Astrocyte (in vitro differentiated cells and primary cell): Measurements from ENCODE around the gene GTF3C1. TPM values are rescaled to one million over a fixed set of nuclear protein-coding genes. Genes with fewer than 3 reads are reported as not detected.

Experiments
- DNase-seq: peaks from one replicate; pipeline ENCODE4 v3.0.0-alpha.2; 2010; ENCODE audit warnings: low read depth
- FAIRE-seq: peaks from 2 replicates; lab custom pipeline; 2011; peaks lifted over from hg19 to GRCh38; lab: Jason Lieb, UNC
- H2AFZ ChIP-seq: 2 replicates; pipeline ENCODE4 v1.6.0; 2012; ENCODE audit warnings: low read depth, low read length, inconsistent platforms
- H3K27ac ChIP-seq: 2 replicates; pipeline ENCODE4 v1.5.1; 2011; ENCODE audit warnings: low read depth, low read length, inconsistent platforms
- H3K27me3 ChIP-seq: 2 replicates; pipeline ENCODE4 v1.6.0; 2011; ENCODE audit warnings: low read length, inconsistent platforms; ENCODE audit not compliant: insufficient read depth
- H3K36me3 ChIP-seq: 2 replicates; pipeline ENCODE4 v1.5.1; 2011; ENCODE audit warnings: low read length, inconsistent platforms; ENCODE audit not compliant: insufficient read depth
- H3K4me1 ChIP-seq: 2 replicates; pipeline ENCODE4 v1.5.1; 2011; ENCODE audit warnings: low read length, inconsistent platforms; ENCODE audit not compliant: insufficient read depth
- H3K4me2 ChIP-seq: 2 replicates; pipeline ENCODE4 v1.6.0; 2012; ENCODE audit warnings: low read length, inconsistent platforms
- H3K4me3 ChIP-seq: 2 replicates; pipeline ENCODE4 v1.5.1; 2011; ENCODE audit warnings: low read depth, mild to moderate bottlenecking, low read length, inconsistent platforms; ENCODE audit not compliant: insufficient read depth
- H3K79me2 ChIP-seq: 2 replicates; pipeline ENCODE4 v1.6.0; 2012; ENCODE audit warnings: mild to moderate bottlenecking, low read length, inconsistent platforms; ENCODE audit not compliant: insufficient read depth
- H3K9ac ChIP-seq: 2 replicates; pipeline ENCODE4 v1.6.0; 2012; ENCODE audit warnings: mild to moderate bottlenecking, low read length, inconsistent platforms
- H3K9me3 ChIP-seq: 2 replicates; pipeline ENCODE4 v1.5.1; 2012; ENCODE audit warnings: low read depth, mild to moderate bottlenecking, low read length, inconsistent platforms; ENCODE audit not compliant: insufficient read depth
- H4K20me1 ChIP-seq: 2 replicates; pipeline ENCODE4 v1.6.0; 2012; ENCODE audit warnings: low read length, inconsistent platforms; ENCODE audit not compliant: insufficient read depth
- H3K27ac Mint-ChIP-seq: one replicate; pipeline ENCODE4 v1.8.0; 2021; ENCODE audit warnings: mild to moderate bottlenecking, mixed read lengths; ENCODE audit not compliant: unreplicated experiment
- H3K27me3 Mint-ChIP-seq: one replicate; pipeline ENCODE4 v1.8.0; 2021; ENCODE audit warnings: low read depth, mixed read lengths; ENCODE audit not compliant: unreplicated experiment
- H3K36me3 Mint-ChIP-seq: one replicate; pipeline ENCODE4 v1.8.0; 2021; ENCODE audit warnings: low read depth, mixed read lengths; ENCODE audit not compliant: unreplicated experiment
- H3K4me1 Mint-ChIP-seq: one replicate; pipeline ENCODE4 v1.8.0; 2021; ENCODE audit warnings: low read depth, mixed read lengths; ENCODE audit not compliant: unreplicated experiment
- H3K4me3 Mint-ChIP-seq: one replicate; pipeline ENCODE4 v1.8.0; 2021; ENCODE audit warnings: mild to moderate bottlenecking, moderate library complexity, mixed read lengths; ENCODE audit not compliant: unreplicated experiment
- H3K9me3 Mint-ChIP-seq: one replicate; pipeline ENCODE4 v1.8.0; 2021; ENCODE audit warnings: mild to moderate bottlenecking, mixed read lengths; ENCODE audit not compliant: unreplicated experiment
- EZH2 ChIP-seq: IDR thresholded peaks from 2 replicates; pipeline ENCODE4 v1.6.1; 2012; ENCODE audit warnings: mild to moderate bottlenecking, low read length, inconsistent platforms; ENCODE audit not compliant: insufficient read depth
- total RNA-seq: library from RNA; stranded (reverse); gene quantifications from 2 replicates; pipeline ENCODE4 v1.2.1, GENCODE V29; 2021
- TF ChIP-seq, protein P1 (sequence below): IDR thresholded peaks from 2 replicates; pipeline ENCODE4 v1.5.1; 2011; ENCODE audit warnings: low read depth, mild to moderate bottlenecking, inconsistent platforms, low read length, moderate library complexity; ENCODE audit not compliant: insufficient read depth

Gene GTF3C1
- total RNA-seq, 1 donor from 2014 or later: 103 TPM

GRCh38 chr16:27441998-27442397, 107.7 kb downstream of the GTF3C1 start:
- Mint-ChIP-seq H3K36me3 (peaks cover 16% of the 10 kb centered on the region), H3K4me3 (no peak overlapping the region), H3K27me3 (peaks cover 2% of the 10 kb centered on the region), H3K27ac (no peak overlapping the region), H3K4me1 (no peaks in the 10 kb centered on the region), H3K9me3 (peaks cover 14% of the 10 kb centered on the region)
- H3K4me2 ChIP-seq: no peak overlapping the region
- peaks cover 5% of the 10 kb centered on the region for H3K9me3 ChIP-seq
- FAIRE-seq (no peak), DNase-seq (no peak)
- H4K20me1 ChIP-seq: no peaks in the 10 kb centered on the region
- H3K27me3 ChIP-seq: no peaks in the 10 kb centered on the region
- no peak overlapping the region for H3K9ac ChIP-seq
- H3K4me3 ChIP-seq: no peak overlapping the region
- no peak overlapping the region for H2AFZ ChIP-seq
- no peaks in the 10 kb centered on the region for H3K36me3 ChIP-seq
- no peak overlapping the region for H3K27ac ChIP-seq
- H3K79me2 ChIP-seq: no peaks in the 10 kb centered on the region
- no peaks in the 10 kb centered on the region for H3K4me1 ChIP-seq
- TF ChIP-seq EZH2: no peak
- TF ChIP-seq, protein P1, sequence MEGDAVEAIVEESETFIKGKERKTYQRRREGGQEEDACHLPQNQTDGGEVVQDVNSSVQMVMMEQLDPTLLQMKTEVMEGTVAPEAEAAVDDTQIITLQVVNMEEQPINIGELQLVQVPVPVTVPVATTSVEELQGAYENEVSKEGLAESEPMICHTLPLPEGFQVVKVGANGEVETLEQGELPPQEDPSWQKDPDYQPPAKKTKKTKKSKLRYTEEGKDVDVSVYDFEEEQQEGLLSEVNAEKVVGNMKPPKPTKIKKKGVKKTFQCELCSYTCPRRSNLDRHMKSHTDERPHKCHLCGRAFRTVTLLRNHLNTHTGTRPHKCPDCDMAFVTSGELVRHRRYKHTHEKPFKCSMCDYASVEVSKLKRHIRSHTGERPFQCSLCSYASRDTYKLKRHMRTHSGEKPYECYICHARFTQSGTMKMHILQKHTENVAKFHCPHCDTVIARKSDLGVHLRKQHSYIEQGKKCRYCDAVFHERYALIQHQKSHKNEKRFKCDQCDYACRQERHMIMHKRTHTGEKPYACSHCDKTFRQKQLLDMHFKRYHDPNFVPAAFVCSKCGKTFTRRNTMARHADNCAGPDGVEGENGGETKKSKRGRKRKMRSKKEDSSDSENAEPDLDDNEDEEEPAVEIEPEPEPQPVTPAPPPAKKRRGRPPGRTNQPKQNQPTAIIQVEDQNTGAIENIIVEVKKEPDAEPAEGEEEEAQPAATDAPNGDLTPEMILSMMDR: no peak

DNA sequence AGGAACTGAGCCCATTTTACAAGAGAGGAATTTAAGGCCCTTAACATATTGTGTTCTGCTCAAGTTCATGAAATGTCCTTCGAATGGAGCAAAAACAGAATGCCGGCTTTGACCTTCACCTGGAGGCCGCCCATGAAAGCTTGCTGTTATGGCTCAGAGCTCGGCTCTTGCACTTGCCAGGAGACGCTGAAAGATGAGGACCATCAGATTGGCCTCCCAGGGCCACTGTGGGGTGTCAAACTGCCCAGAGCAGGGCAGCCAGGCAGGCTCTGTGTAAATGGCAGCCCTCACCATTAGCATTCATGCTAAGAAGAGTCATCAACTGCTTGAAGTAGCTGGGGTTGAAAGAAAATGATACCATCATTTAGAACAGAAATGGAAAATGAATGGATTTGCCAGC, 108.4 kb downstream of the GTF3C1 start:
- FAIRE-seq: no peak
- no peaks in the 10 kb centered on the region for H3K36me3 ChIP-seq

More for the DNA sequence above, 108.4 kb downstream of the GTF3C1 start:
- TF ChIP-seq, protein P1: no peak
- no peak for TF ChIP-seq EZH2
- DNase-seq: no peak
- H3K27me3 Mint-ChIP-seq: peaks cover 2% of the 10 kb centered on the region
- no peak overlapping the region for H3K4me2 ChIP-seq
- H3K27ac Mint-ChIP-seq: no peak overlapping the region
- H3K4me1 Mint-ChIP-seq: no peaks in the 10 kb centered on the region
- no peak overlapping the region for H3K4me3 Mint-ChIP-seq
- no peaks in the 10 kb centered on the region for H4K20me1 ChIP-seq
- H3K27ac ChIP-seq: no peak overlapping the region
- H3K9me3 Mint-ChIP-seq: peaks cover 12% of the 10 kb centered on the region
- no peak overlapping the region for H3K4me3 ChIP-seq
- no peak overlapping the region for H3K9ac ChIP-seq
- no peak overlapping the region for H2AFZ ChIP-seq
- H3K27me3 ChIP-seq: no peaks in the 10 kb centered on the region
- no peaks in the 10 kb centered on the region for H3K4me1 ChIP-seq
- H3K9me3 ChIP-seq: peaks cover 5% of the 10 kb centered on the region
- H3K79me2 ChIP-seq: no peaks in the 10 kb centered on the region
- peaks cover 16% of the 10 kb centered on the region for H3K36me3 Mint-ChIP-seq
